Small intestine (tissue), 7 donors: ENCODE results near the gene STIM1. TPM values are rescaled to one million over a fixed set of nuclear protein-coding genes. Genes with fewer than 3 reads are reported as not detected.

Experiments
- DNase-seq, 2 donors: peaks; one replicate each; pipeline versions ENCODE4 v3.0.0 to v3.0.0-alpha.2; 2013
- FAIRE-seq: peaks from 2 replicates; lab custom pipeline; 2012; peaks lifted over from hg19 to GRCh38; lab: Jason Lieb, UNC
- H3K27ac ChIP-seq, 3 donors: one replicate each; pipeline ENCODE4 v1.5.1; 2013; ENCODE audit warnings: low read length in 2 of 3, mild to moderate bottlenecking in 2 of 3, control low read depth in 1 of 3, inconsistent platforms in 1 of 3, low read depth in 1 of 3, moderate library complexity in 1 of 3
- H3K27me3 ChIP-seq, 3 donors: one replicate each; pipeline ENCODE4 v1.6.1; 2013; ENCODE audit warnings: low read length in 3 of 3, inconsistent platforms in 1 of 3; ENCODE audit not compliant: control insufficient read depth in 3 of 3, insufficient read depth in 3 of 3
- H3K36me3 ChIP-seq, 3 donors: one replicate each; pipeline ENCODE4 v1.6.1; 2013; ENCODE audit warnings: low read length in 3 of 3, inconsistent platforms in 1 of 3, low read depth in 1 of 3, mild to moderate bottlenecking in 1 of 3, moderate library complexity in 1 of 3; ENCODE audit not compliant: control insufficient read depth in 3 of 3, insufficient read depth in 2 of 3
- H3K4me1 ChIP-seq, 3 donors: one replicate each; pipeline ENCODE4 v1.6.1; 2013; ENCODE audit warnings: low read length in 2 of 3, inconsistent platforms in 1 of 3, low read depth in 1 of 3, mild to moderate bottlenecking in 1 of 3, moderate library complexity in 1 of 3; ENCODE audit not compliant: control insufficient read depth in 3 of 3, insufficient read depth in 2 of 3
- H3K4me3 ChIP-seq, 3 donors: one replicate each; pipeline ENCODE4 v1.5.1; 2013; ENCODE audit warnings: low read length in 3 of 3, control low read depth in 1 of 3, inconsistent platforms in 1 of 3, low read depth in 1 of 3, mild to moderate bottlenecking in 1 of 3, moderate library complexity in 1 of 3
- H3K9me3 ChIP-seq, 2 donors: one replicate each; pipeline ENCODE4 v1.6.1; 2013; ENCODE audit warnings: low read depth in 1 of 2, low read length in 1 of 2; ENCODE audit not compliant: control insufficient read depth in 2 of 2, insufficient read depth in 1 of 2
- WGBS, 3 donors: extraction: QIAGEN DNeasy Blood & Tissue Kit; methylation state at CpG; one replicate each; pipeline ENCODE4 v1.1.7; 2013; 5-methylcytosine and 5-hydroxymethylcytosine counted together
- polyA plus RNA-seq, 4 donors: library from polyadenylated mRNA; stranded (reverse) in 3 of 4; unstranded in 1 of 4; fragments of 200-250 nt in 3 of 4; fragments of 120-200 nt in 1 of 4; gene quantifications; one replicate each; pipeline versions ENCODE4 v1.2.1 to v1.2.3, GENCODE V29; 2013
- donor health status: healthy with polysubstance abuse.
- donor health status: control.
- donor health status: control.
- donor health status: Bipolar disorder and iron deficiency.
- donor health status: healthy.

The STIM1 gene
- polyA plus RNA-seq, 4 donors, result 5.6 to 27.9 (median 11.7) TPM

- H3K36me3 ChIP-seq, result peaks cover 10 to 70% (median 20%) of the 10 kb centered on the region in 3 donors
- no peaks in the 10 kb centered on the region for H3K4me1 ChIP-seq
- no peaks in the 10 kb centered on the region for H3K27me3 ChIP-seq
- 83 to 91% (median 86%) methylated on average over 8 of the region's 8 CpGs for WGBS, 3 donors
- no peak overlapping the region for H3K4me3 ChIP-seq
- H3K27ac ChIP-seq, result no peak overlapping the region
- no peak for DNase-seq
- no peak for FAIRE-seq
- H3K9me3 ChIP-seq, result no peaks in the 10 kb centered on the region
Measured at GRCh38 chr11:3825473-3826154, 29.9 kb upstream of the STIM1 start.

GRCh38 chr11:3826721-3827120 lies 28.7 kb upstream of the STIM1 start:
- FAIRE-seq (no peak), DNase-seq (no peak)
- no peak overlapping the region for H3K4me3 ChIP-seq
- peaks cover 10 to 74% (median 24%) of the 10 kb centered on the region in 3 donors for H3K36me3 ChIP-seq
- H3K4me1 ChIP-seq, result peaks cover 0 to under 1% (median 0%) of the 10 kb centered on the region in 3 donors
- H3K27me3 ChIP-seq, result no peaks in the 10 kb centered on the region
- H3K27ac ChIP-seq, result no peak overlapping the region
- H3K9me3 ChIP-seq, result no peaks in the 10 kb centered on the region
- 93 to 95% (median 94%) methylated on average over 3 of the region's 3 CpGs for WGBS, 3 donors

GRCh38 chr11:3827434-3828186 lies 27.9 kb upstream of the STIM1 start:
- FAIRE-seq, result no peak
- 92 to 95% (median 94%) methylated on average over 35 of the region's 35 CpGs for WGBS, 3 donors
- H3K4me1 ChIP-seq, result peaks cover 5 to 9% (median 5%) of the 10 kb centered on the region in 3 donors

GRCh38 chr11:3830088-3830487 lies 25.4 kb upstream of the STIM1 start:
- no peak for FAIRE-seq

More at GRCh38 chr11:3827434-3828186, 27.9 kb upstream of the STIM1 start:
- DNase-seq, result no peak
- H3K9me3 ChIP-seq, result no peaks in the 10 kb centered on the region
- no peak overlapping the region for H3K4me3 ChIP-seq
- H3K27ac ChIP-seq, result no peak overlapping the region
- H3K27me3 ChIP-seq, result no peaks in the 10 kb centered on the region
- H3K36me3 ChIP-seq, result peaks cover 10 to 72% (median 24%) of the 10 kb centered on the region in 3 donors

GRCh38 chr11:3830730-3831129 lies 24.7 kb upstream of the STIM1 start:
- Histone ChIP-seq H3K27me3 (no peaks in the 10 kb centered on the region), H3K9me3 (no peaks in the 10 kb centered on the region), H3K4me3 (no peak overlapping the region), H3K27ac (no peak overlapping the region), H3K4me1 (peaks cover 23 to 30% (median 28%) of the 10 kb centered on the region in 3 donors), H3K36me3 (peaks cover 10 to 56% (median 24%) of the 10 kb centered on the region in 3 donors)
- FAIRE-seq (no peak), DNase-seq (no peak)
- 65 to 85% (median 85%) methylated on average over 1 of the region's 1 CpG for WGBS, 3 donors

More at GRCh38 chr11:3830088-3830487, 25.4 kb upstream of the STIM1 start:
- peaks cover 18 to 24% (median 21%) of the 10 kb centered on the region in 3 donors for H3K4me1 ChIP-seq
- H3K4me3 ChIP-seq, result no peak overlapping the region
- WGBS, 3 donors, result 94 to 97% (median 95%) methylated on average over 3 of the region's 3 CpGs
- no peaks in the 10 kb centered on the region for H3K9me3 ChIP-seq
- H3K36me3 ChIP-seq, result peaks cover 10 to 61% (median 24%) of the 10 kb centered on the region in 3 donors
- no peak overlapping the region for H3K27ac ChIP-seq
- DNase-seq, result no peak
- no peaks in the 10 kb centered on the region for H3K27me3 ChIP-seq

- H3K4me1 ChIP-seq, result peaks cover 24 to 34% (median 30%) of the 10 kb centered on the region in 3 donors
- DNase-seq, result peak in 1 of 2 donors; percentile 51
- 72 to 76% (median 75%) methylated on average over 12 to 13 of the region's 13 CpGs for WGBS, 3 donors
Measured at GRCh38 chr11:3831378-3832239, 23.9 kb upstream of the STIM1 start.

GRCh38 chr11:3832816-3833215 lies 22.6 kb upstream of the STIM1 start:
- Histone ChIP-seq H3K27ac (peak overlapping the region in 2 of 3 donors; percentile 62 to 76), H3K4me1 (peaks cover 29 to 39% (median 39%) of the 10 kb centered on the region in 3 donors), H3K36me3 (peaks cover 3 to 47% (median 6%) of the 10 kb centered on the region in 3 donors), H3K4me3 (no peak overlapping the region), H3K9me3 (no peaks in the 10 kb centered on the region), H3K27me3 (no peaks in the 10 kb centered on the region)
- no peak for DNase-seq
- WGBS, 3 donors, result 90 to 96% (median 91%) methylated on average over 2 of the region's 2 CpGs
- FAIRE-seq, result no peak

More at GRCh38 chr11:3831378-3832239, 23.9 kb upstream of the STIM1 start:
- Histone ChIP-seq H3K27me3 (no peaks in the 10 kb centered on the region), H3K9me3 (no peaks in the 10 kb centered on the region), H3K36me3 (peaks cover 10 to 55% (median 17%) of the 10 kb centered on the region in 3 donors), H3K27ac (peak overlapping the region in 2 of 3 donors; percentile 59 to 73), H3K4me3 (no peak overlapping the region)
- no peak for FAIRE-seq
